GM19043 (cell line): ENCODE measurements around the gene SKAP1.

Source experiments
- ATAC-seq: cut with Tn5 transposase; IDR thresholded peaks from one replicate; pipeline ENCODE4 v1.9.1; 2021; ENCODE audit warnings: low read depth; ENCODE audit not compliant: unreplicated experiment

SKAP1 gene

DNA sequence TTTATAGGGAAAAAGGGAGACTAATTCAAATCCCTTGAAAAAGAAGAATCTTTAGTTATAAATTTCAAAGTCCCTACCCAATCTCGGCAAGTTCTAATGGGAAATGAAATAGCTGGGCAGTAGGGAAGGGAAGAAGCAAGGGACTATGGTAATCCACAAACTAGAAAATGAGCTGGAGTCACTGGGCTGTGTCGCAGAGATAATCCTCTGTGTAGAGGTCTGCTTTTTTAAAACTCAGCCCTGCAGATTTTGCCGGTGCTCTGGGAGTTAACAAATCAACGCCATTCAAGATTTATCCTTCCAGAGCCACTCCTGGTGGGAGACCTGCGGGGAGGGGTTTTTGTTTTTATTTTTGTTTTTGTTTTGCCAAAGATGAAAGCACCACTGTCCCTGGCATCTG lies 301.6 kb downstream of the SKAP1 start:
- no peak for ATAC-seq

- ATAC-seq: no peak
These were observed 302.5 kb downstream of the SKAP1 start for GRCh38 chr17:48127371-48128051.

DNA sequence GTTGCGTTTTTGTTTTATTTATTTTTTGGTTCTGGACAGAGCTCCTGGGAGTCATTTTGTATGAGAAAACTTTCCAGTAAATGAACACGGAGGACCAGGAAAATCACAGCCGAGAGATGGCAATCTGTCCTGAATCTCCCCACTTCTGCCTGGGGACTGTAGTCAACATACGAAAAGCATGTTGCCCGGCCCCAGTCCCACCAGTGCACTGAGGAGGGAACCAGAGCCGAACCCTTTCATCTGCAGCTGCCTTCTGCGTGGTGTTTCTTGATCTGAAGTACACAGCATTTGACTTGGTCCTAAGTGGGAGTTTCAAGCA lies 303.5 kb downstream of the SKAP1 start:
- no peak for ATAC-seq

DNA sequence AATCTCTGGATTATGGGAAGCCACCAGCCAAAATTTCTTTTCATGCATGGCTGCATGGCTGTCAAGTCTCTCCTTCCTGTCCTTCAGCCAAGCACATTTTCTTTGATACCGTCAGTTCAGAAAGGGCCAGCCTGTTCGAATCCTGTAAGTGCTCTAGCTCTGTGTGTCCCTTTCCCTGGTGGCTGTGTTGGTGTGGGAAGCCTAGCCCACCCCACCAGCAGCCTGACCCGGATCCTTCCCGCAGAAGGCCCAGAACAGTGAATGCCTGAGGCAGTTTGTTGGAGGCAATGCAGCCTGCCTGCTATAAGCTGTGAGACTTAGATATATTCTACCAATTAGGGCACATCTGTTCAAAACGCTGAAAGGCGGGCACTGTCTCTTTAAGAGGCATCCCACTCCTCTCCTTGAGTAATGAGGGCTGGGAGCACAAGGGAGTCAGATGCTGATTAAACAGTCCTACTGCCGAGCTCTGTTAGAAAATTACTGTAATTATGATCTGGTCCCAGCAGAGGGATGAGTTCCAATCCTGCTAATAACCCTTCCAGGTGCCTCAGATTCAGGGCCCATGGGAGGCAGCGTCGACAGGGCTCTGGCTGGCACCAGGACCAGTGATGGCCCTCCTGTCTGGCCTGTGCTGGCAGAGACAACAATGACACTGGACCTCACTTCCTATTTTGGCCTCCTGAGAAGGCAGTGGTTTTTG lies 304.0 kb downstream of the SKAP1 start:
- no peak for ATAC-seq

DNA sequence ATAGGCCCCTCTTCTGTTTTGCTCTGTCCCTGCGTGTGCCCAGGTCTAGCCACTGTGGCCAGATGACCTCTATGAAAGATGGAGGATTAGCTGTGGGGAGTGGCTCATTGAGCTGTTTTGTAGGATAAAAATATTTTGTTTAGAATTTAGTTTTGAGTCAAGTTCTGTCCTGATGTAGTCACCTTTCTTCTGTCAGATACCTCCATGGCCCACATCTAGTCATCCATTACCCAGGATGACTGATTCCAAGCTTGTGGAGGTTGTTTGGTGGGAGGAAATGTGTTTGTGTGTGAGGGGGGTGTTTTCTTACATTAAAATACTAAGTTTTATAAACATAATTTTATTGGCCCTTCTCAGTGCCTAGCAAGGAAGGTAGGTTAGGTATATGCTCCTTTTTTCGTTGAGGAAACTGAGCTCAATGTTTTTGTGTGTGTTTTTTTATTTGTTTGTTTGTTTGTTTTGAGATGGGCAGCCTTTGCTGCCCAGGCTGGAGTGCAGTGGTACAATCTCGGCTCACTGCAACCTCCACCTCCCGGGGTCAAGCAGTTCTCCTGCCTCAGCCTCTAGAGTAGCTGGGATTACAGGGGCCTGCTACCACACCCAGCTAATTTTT lies 306.1 kb downstream of the SKAP1 start:
- ATAC-seq: no peak

DNA sequence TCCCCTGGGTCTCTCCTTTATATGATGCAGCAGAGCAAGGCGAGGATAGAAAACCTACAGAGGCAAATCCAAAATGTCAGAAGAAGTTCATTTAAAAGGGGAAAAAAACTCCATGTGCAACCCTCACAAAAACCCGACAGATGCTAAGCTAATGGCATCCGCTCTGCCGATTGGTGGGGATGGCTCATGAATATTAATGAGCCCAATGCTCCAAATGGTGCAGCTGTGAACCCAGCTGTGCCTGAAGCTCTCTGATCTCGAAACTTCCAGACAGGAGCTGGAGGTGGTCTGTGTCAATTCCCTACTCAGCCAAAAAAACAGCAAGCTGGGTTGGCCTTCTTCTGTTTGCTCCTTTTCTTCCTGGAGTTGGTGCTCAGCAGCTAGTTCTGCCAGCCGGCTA lies 306.9 kb downstream of the SKAP1 start:
- no peak for ATAC-seq

- no peak for ATAC-seq
These were observed 307.4 kb downstream of the SKAP1 start for GRCh38 chr17:48122665-48123045.

DNA sequence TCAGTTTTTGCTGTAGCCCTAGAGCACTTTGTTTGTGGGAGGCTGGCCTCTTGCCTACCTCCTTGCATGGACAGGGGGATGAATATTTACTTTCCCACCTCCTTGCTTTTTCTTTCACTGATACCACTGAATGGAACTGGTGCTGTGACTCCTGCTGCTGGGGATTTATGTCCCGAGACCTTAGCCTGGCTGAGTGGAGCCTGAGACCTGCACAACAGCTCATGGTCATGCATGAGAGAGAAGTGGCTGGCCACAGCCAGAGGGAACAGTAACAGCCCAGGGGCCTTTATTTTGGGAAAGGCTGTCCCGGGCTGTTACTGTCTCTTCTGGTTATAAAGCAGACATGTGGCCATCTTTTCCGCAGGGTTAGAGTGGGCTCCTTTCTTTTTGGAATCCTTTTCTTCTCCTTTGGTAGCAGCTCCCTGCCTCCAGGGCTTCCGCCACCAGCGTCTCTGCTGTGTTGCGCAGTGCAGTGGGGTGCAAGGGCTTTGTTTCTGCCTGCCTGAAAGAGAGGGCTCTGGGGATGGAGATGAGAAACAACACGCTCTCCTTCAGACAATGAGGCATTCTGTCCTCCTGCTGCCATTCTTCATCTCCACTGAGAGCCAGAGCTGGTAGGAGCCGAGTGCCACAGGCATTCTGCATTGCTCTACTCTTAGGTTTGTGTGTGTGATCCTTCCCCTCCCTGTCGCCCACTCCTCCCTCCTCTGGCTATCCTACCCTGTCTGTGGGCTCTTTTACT lies 307.9 kb downstream of the SKAP1 start:
- ATAC-seq: no peak

DNA sequence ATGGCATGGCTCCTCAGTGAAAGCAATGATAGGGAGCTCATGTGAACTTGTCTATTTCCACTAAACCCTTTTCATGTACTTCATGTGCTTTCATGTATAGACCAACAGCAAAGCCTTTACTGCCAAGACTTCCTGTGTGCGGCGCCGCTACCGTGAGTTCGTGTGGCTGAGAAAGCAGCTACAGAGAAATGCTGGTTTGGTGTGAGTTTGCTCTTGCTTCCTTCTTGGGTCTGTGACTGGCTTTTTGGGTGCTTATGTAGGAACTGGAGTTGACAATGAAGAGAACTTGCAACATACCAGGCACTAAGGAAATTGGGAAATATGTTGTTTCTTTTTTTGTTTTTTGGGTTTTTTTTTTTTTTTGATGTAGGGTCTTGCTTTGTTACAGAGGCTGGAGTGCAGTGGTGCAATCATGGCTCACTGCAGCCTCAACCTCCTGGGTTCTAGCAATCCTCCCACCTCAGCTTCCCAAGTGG lies 316.8 kb downstream of the SKAP1 start:
- ATAC-seq: no peak

DNA sequence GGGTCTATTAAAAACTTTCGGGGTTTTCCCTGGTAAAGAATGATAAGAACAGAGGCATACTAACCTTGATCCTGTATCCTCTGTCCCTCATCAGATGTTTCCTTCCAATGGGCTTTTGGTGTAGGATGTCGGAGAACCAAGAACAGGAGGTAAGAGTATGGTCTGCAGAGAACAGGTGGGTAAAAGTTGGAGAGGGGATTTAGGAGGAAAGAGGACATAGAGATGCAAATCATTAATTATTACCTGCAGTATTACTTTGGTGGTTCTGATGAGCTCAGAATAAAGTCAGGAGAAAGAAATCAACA lies 318.1 kb downstream of the SKAP1 start:
- no peak for ATAC-seq

DNA sequence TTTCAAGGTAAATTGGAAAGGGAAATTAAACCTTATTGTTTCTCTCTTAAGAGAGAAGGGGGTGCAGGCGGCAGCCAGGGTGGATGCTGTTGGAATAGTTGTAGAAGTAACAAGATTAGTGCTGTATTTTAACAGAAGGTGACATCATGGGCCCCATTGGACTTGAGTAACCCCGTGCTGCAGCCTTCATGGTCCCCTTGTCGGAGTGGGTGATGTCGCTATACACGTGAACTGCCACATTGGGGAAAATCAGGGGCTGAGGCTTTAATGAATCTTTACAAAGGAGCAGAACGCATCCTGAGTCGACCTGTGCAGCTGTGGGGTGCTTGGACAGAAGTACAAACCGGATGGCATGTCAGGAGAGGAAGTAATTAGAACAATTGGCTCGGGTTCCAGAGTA lies 319.3 kb downstream of the SKAP1 start:
- no peak for ATAC-seq

GRCh38 chr17:48107137-48108055 lies 322.6 kb downstream of the SKAP1 start, which contains the start of gene SNX11:
SNX11 (plus strand) TSS chr17:48107766; CDS start chr17:48112044, 4,278 bp downstream.
- ATAC-seq: peak; percentile 80

DNA sequence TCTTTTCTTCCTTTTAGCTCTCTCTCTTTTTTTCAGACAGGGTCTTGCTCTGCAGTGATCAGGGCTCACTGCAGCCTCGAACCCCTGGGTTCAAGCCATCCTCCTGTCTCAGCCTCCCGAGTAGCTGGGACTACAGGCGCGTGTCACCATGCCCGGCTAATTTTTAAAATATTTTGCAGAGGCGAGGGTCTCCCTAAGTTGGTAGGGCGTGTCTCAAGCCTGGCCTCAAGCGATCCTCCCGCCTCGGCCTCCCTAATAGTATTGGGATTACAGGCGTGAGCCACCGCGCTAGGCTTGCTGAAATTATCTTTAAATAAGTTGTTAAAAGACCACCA lies 323.2 kb downstream of the SKAP1 start:
- ATAC-seq: no peak

DNA sequence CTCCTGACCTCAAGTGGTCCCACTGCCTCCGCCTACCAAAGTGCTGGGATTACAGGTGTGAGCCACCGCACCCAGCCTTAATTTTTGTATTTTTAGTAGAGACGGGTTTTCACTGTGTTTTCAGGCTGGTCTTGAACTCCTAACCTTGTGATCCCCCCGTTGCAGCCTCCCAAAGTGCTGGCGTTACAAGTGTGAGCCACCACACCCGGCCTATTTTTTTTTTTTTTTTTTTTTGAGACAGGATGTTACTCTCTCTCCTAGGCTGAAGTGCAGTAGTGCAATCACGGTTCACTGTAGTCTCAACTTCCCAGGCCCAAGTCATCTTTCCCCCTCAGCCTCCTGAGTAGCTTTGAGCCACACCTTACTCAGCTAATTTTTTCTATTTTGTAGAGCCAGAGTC lies 325.6 kb downstream of the SKAP1 start:
- no peak for ATAC-seq

DNA sequence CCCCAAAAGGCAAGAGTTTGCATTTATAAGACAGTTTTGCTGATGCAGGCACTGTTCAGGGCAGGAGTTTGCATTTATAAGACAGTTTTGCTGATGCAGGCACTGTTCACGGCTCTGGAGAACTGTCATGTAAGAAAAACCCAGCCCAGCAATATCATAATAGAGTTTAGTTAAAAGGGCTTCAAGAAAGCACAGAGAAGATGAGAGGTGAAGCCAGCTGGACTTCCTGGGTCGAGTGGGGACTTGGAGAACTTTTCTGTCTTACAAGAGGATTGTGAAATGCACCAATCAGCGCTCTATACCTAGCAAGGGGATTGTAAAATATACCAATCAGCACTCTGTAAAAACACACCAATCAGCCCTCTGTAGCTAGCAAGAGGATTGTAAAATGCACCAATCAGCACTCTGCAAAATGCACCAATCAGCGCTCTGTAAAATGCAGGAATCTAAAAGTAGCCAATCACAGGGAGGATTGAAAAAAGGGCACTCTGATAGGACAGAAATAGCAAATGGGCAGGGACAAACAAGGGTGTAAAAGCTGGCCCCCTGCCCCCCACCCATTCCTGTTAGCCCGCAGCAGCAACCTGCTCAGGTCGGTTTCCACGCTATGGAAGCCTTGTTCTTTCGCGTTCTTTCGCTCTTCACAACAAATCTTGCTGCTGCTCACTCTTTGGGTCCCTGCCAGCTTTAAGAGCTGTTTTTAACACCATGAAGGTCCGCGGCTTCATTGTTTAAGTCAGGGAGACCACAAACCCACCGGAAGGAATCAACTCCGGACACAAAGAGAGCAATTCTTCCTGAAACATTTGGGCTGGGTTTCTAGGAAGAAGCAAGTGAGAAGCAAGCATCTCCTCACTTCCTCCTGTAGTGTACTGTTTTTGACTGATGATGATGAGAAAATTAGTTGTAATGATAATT lies 327.0 kb downstream of the SKAP1 start:
- no peak for ATAC-seq

- ATAC-seq: no peak
These were observed 327.8 kb downstream of the SKAP1 start for GRCh38 chr17:48102043-48102750.

DNA sequence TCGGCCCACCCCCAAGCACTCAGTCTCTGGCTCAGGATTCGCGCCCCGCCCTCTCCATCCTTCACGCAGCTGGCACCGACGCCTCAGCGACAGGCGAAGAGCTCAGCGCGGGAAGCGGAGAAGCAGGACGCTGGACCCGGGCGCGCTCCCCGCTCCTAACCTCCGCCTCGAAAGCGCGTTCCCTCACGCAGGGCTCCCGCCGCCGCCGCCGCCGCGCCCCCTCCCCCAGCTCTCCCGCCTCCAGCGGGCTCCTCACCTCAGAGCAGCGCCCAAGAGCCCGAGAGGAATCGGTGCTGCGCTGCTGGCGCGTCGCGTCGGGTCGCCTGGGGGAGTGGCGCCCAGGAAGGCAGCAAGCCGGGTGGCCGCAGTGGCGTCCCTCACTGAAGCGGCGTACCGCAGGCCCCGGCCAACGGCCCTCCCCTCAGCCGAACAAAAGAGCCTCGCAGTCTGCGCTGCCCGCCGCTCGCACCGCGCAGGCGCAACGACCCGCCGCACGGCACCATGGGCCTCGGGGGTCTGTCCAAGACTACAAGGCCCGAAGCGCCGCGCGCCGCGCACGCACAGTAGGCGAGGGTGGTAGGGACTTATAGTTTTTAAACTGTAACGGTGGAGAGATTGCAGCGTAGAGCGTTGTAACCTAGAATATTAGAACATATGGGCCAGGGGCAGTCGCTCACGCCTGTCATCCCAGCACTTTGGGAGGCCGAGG lies 328.8 kb downstream of the SKAP1 start, which contains the start of gene CBX1:
CBX1 (minus strand) TSS at position 467 of the 709 bp plus-strand sequence. CDS start 24,474 bp downstream, outside the sequence.
- peak; percentile 75 for ATAC-seq

- ATAC-seq: no peak
These were observed 329.4 kb downstream of the SKAP1 start for GRCh38 chr17:48100591-48101011.
